PFSK-1 (cell line): ENCODE measurements around the gene HS2ST1.

ENCODE experiments used
- FOXP2 ChIP-seq: optimal IDR thresholded peaks from 2 replicates; pipeline ENCODE3; 2011; ENCODE audit warnings: borderline replicate concordance, control low read depth, inconsistent platforms; ENCODE audit not compliant: insufficient read depth; ENCODE audit errors: extremely low read length, extremely low read depth
- POLR2AphosphoS5 ChIP-seq: IDR thresholded peaks from 2 replicates; pipeline ENCODE4 v1.6.1; 2012; ENCODE audit warnings: low read depth, mild to moderate bottlenecking, control low read depth, low read length, moderate library complexity
- REST ChIP-seq, 2 experiments: IDR thresholded peaks; 2 replicates each; pipeline versions ENCODE4 v1.6.1 to v1.8.0; 2011 to 2012; ENCODE audit warnings: low read depth in 2 of 2, low read length in 2 of 2, control low read depth in 1 of 2, inconsistent platforms in 1 of 2, mild to moderate bottlenecking in 1 of 2, moderate library complexity in 1 of 2; ENCODE audit not compliant: insufficient read depth in 1 of 2
- SIN3A ChIP-seq: IDR thresholded peaks from 2 replicates; pipeline ENCODE4 v1.6.1; 2012; ENCODE audit warnings: mild to moderate bottlenecking, low read length, moderate library complexity, borderline replicate concordance; ENCODE audit not compliant: insufficient read depth
- TAF1 ChIP-seq: IDR thresholded peaks from 2 replicates; pipeline ENCODE4 v1.6.1; 2012; ENCODE audit warnings: low read length, control low read depth, borderline replicate concordance; ENCODE audit not compliant: insufficient read depth

Gene HS2ST1

GRCh38 chr1:86975993-86976550 is 61.6 kb downstream of the HS2ST1 start:
- TF ChIP-seq TAF1 (no peak), REST (IDR thresholded peaks at IDR 0.05; ENCODE audit: insufficient read depth in 1 of 2, low read depth in 2 of 2, low read length in 2 of 2) (no peak), FOXP2 (no peak), POLR2AphosphoS5 (no peak), SIN3A (no peak)

GRCh38 chr1:86976664-86977063 is 62.2 kb downstream of the HS2ST1 start:
- TF ChIP-seq FOXP2 (no peak), SIN3A (no peak), TAF1 (no peak), REST (IDR thresholded peaks at IDR 0.05; ENCODE audit: insufficient read depth in 1 of 2, low read depth in 2 of 2, low read length in 2 of 2) (no peak), POLR2AphosphoS5 (no peak)

- TF ChIP-seq TAF1 (no peak), SIN3A (no peak), REST (IDR thresholded peaks at IDR 0.05; ENCODE audit: insufficient read depth in 1 of 2, low read depth in 2 of 2, low read length in 2 of 2) (no peak), POLR2AphosphoS5 (no peak), FOXP2 (no peak)
Observed at GRCh38 chr1:86981482-86982213, 67.2 kb downstream of the HS2ST1 start.

GRCh38 chr1:86987446-86987845 is 73.0 kb downstream of the HS2ST1 start:
- TF ChIP-seq TAF1 (no peak), FOXP2 (no peak), REST (IDR thresholded peaks at IDR 0.05; ENCODE audit: insufficient read depth in 1 of 2, low read depth in 2 of 2, low read length in 2 of 2) (no peak), POLR2AphosphoS5 (no peak)
